ENCODE data around the gene PLA2G2A.

Gene PLA2G2A

GRCh38 chr1:19979494-19979977, at the start of gene PLA2G2A:
Gene PLA2G2A, minus strand, starts transcription at chr1:19979618. Its CDS starts 845 bp downstream, at chr1:19978773.
- no peak within 1 kb of the TSS for H3K4me3 ChIP-seq (ENCODE audit: low read length)
- DNase-seq (ENCODE audit: low read depth), result peak; percentile 9
- TF ChIP-seq CTCF (conservative IDR thresholded peaks at IDR 0.05; ENCODE audit: low read length), result no peak

- H3K4me3 ChIP-seq (ENCODE audit: low read length), result no peak overlapping the region
- no peak for TF ChIP-seq CTCF (conservative IDR thresholded peaks at IDR 0.05; ENCODE audit: low read length)
Observed at GRCh38 chr1:20028726-20029125, 49.3 kb upstream of the PLA2G2A start.

GRCh38 chr1:20028125-20028524, 48.7 kb upstream of the PLA2G2A start:
- no peak for TF ChIP-seq CTCF (conservative IDR thresholded peaks at IDR 0.05; ENCODE audit: low read length)
- DNase-seq (ENCODE audit: low read depth), result no peak

More at GRCh38 chr1:20028726-20029125, 49.3 kb upstream of the PLA2G2A start:
- no peak for DNase-seq (ENCODE audit: low read depth)

GRCh38 chr1:20017741-20018140, 38.3 kb upstream of the PLA2G2A start:
- no peak for DNase-seq (ENCODE audit: low read depth)
- no peak overlapping the region for H3K4me3 ChIP-seq (ENCODE audit: low read length)
- TF ChIP-seq CTCF (conservative IDR thresholded peaks at IDR 0.05; ENCODE audit: low read length), result no peak

More at GRCh38 chr1:20028125-20028524, 48.7 kb upstream of the PLA2G2A start:
- no peak overlapping the region for H3K4me3 ChIP-seq (ENCODE audit: low read length)

GRCh38 chr1:20014153-20014552, 34.7 kb upstream of the PLA2G2A start:
- TF ChIP-seq CTCF (conservative IDR thresholded peaks at IDR 0.05; ENCODE audit: low read length), result no peak
- DNase-seq (ENCODE audit: low read depth), result no peak
- H3K4me3 ChIP-seq (ENCODE audit: low read length), result no peak overlapping the region

- TF ChIP-seq CTCF (conservative IDR thresholded peaks at IDR 0.05; ENCODE audit: low read length), result no peak
Observed at GRCh38 chr1:20010016-20010415, 30.6 kb upstream of the PLA2G2A start.

GRCh38 chr1:20009212-20009611, 29.8 kb upstream of the PLA2G2A start:
- no peak overlapping the region for H3K4me3 ChIP-seq (ENCODE audit: low read length)
- no peak for DNase-seq (ENCODE audit: low read depth)

More at GRCh38 chr1:20010016-20010415, 30.6 kb upstream of the PLA2G2A start:
- no peak overlapping the region for H3K4me3 ChIP-seq (ENCODE audit: low read length)
- DNase-seq (ENCODE audit: low read depth), result no peak

More at GRCh38 chr1:20009212-20009611, 29.8 kb upstream of the PLA2G2A start:
- no peak for TF ChIP-seq CTCF (conservative IDR thresholded peaks at IDR 0.05; ENCODE audit: low read length)

Data from AG10803 (cell line).